Neural progenitor cell (in vitro differentiated cells): ENCODE results near the gene TRAPPC2L.

Source experiments
- CTCF ChIP-seq: fragments of 200-600 bp; sonication (generic); IDR thresholded peaks from 2 replicates; pipeline ENCODE4 v1.5.1; 2017; ENCODE audit warnings: antibody characterized with exemption, mild to moderate bottlenecking
- EZH2 ChIP-seq: fragments of 200-600 bp; sonication (generic); IDR thresholded peaks from 2 replicates; pipeline ENCODE4 v1.6.1; 2017; ENCODE audit warnings: antibody characterized with exemption, mild to moderate bottlenecking, moderate library complexity

- no peak for TF ChIP-seq EZH2
- TF ChIP-seq CTCF: no peak
Observed at GRCh38 chr16:88814144-88814502, 42.8 kb upstream of the TRAPPC2L start.
